Neural cell (in vitro differentiated cells): Measurements from ENCODE around the gene MEGF6. TPM values are rescaled to one million over a fixed set of nuclear protein-coding genes. Genes with fewer than 3 reads are reported as not detected.

Experiments
- H2AFZ ChIP-seq: fragments of 200-600, 300-800 bp; sonication (generic), shearing (Covaris generic); 2 replicates; pipeline ENCODE4 v1.6.0; 2014; ENCODE audit warnings: low read depth, mild to moderate bottlenecking, antibody characterized with exemption, low read length, moderate library complexity
- H3F3A ChIP-seq: fragments of 200-600 bp; shearing (Covaris generic); 2 replicates; pipeline ENCODE4 v1.6.1; 2016; ENCODE audit warnings: mild to moderate bottlenecking, moderate library complexity, mixed read lengths, antibody characterized with exemption, low read length; ENCODE audit not compliant: insufficient read depth, poor library complexity, severe bottlenecking
- H3K27ac ChIP-seq: fragments of 200-600, 300-800 bp; sonication (generic), shearing (Covaris generic); 2 replicates; pipeline ENCODE4 v1.5.1; 2014; ENCODE audit warnings: mild to moderate bottlenecking, low read length, moderate library complexity
- H3K27me3 ChIP-seq: fragments of 300-800, 200-600 bp; sonication (generic), shearing (Covaris generic); 2 replicates; pipeline ENCODE4 v1.6.0; 2014; ENCODE audit warnings: mild to moderate bottlenecking, low read depth, low read length, moderate library complexity; ENCODE audit not compliant: insufficient read depth
- H3K36me3 ChIP-seq: fragments of 300-800, 200-600 bp; sonication (generic), shearing (Covaris generic); 2 replicates; pipeline ENCODE4 v1.5.1; 2014; ENCODE audit warnings: mild to moderate bottlenecking, antibody characterized with exemption, low read length, moderate library complexity; ENCODE audit not compliant: insufficient read depth
- H3K4me2 ChIP-seq: fragments of 300-800, 200-600 bp; sonication (generic), shearing (Covaris generic); 2 replicates; pipeline ENCODE4 v1.6.0; 2014; ENCODE audit warnings: mild to moderate bottlenecking, low read length
- H3K4me3 ChIP-seq: fragments of 300-800, 200-600 bp; sonication (generic), shearing (Covaris generic); 2 replicates; pipeline ENCODE4 v1.5.1; 2014; ENCODE audit warnings: mild to moderate bottlenecking, low read length, moderate library complexity
- H3K79me2 ChIP-seq: fragments of 200-600 bp; shearing (Covaris generic); replicated peaks from 2 replicates; pipeline ENCODE4 v1.6.0; 2014; ENCODE audit warnings: mild to moderate bottlenecking, low read length, moderate library complexity; ENCODE audit not compliant: insufficient read depth
- H3K9ac ChIP-seq: fragments of 300-800, 200-600 bp; sonication (generic), shearing (Covaris generic); 2 replicates; pipeline ENCODE4 v1.6.1; 2016; ENCODE audit warnings: mild to moderate bottlenecking, low read length, mixed read lengths
- H3K9me2 ChIP-seq: fragments of 200-600 bp; shearing (Covaris generic); 2 replicates; pipeline ENCODE4 v1.6.1; 2016; ENCODE audit warnings: mild to moderate bottlenecking, low read length, mixed read lengths; ENCODE audit not compliant: insufficient read depth
- H3K9me3 ChIP-seq: fragments of 200-600, 300-800 bp; sonication (generic), shearing (Covaris generic); 2 replicates; pipeline ENCODE4 v1.6.1; 2016; ENCODE audit warnings: mild to moderate bottlenecking, mixed run types, low read length, moderate library complexity, mixed read lengths
- H4K20me1 ChIP-seq: fragments of 200-600 bp; shearing (Covaris generic); 2 replicates; pipeline ENCODE4 v1.6.1; 2016; ENCODE audit warnings: mild to moderate bottlenecking, mixed run types; ENCODE audit not compliant: insufficient read depth
- CTCF ChIP-seq: fragments of 450-650 bp; IDR thresholded peaks from 2 replicates; pipeline ENCODE4 v1.5.1; 2014; ENCODE audit warnings: antibody characterized with exemption, mild to moderate bottlenecking, moderate library complexity; ENCODE audit not compliant: poor library complexity, severe bottlenecking
- EP300 ChIP-seq: fragments of 450-650 bp; conservative IDR thresholded peaks from 2 replicates; pipeline ENCODE4 v1.6.1; 2014; ENCODE audit warnings: antibody characterized with exemption, mild to moderate bottlenecking, moderate library complexity; ENCODE audit not compliant: poor library complexity, severe bottlenecking
- EZH2 ChIP-seq: fragments of 200-600, 300-800 bp; shearing (Covaris generic), sonication (generic); IDR thresholded peaks from 2 replicates; pipeline ENCODE4 v1.6.1; 2014; ENCODE audit warnings: antibody characterized with exemption, low read length, borderline replicate concordance, mild to moderate bottlenecking; ENCODE audit not compliant: insufficient read depth, poor library complexity, severe bottlenecking
- MXI1 ChIP-seq: fragments of 450-650 bp; conservative IDR thresholded peaks from 2 replicates; pipeline ENCODE4 v1.6.1; 2014; ENCODE audit warnings: antibody characterized with exemption, mild to moderate bottlenecking; ENCODE audit not compliant: poor library complexity, severe bottlenecking
- POLR2AphosphoS5 ChIP-seq: IDR thresholded peaks from 2 replicates; pipeline ENCODE4 v1.6.1; 2012
- RAD21 ChIP-seq: fragments of 450-650 bp; conservative IDR thresholded peaks from 2 replicates; pipeline ENCODE4 v1.6.1; 2014; ENCODE audit warnings: antibody characterized with exemption, mild to moderate bottlenecking, moderate library complexity
- SMC3 ChIP-seq: fragments of 450-650 bp; conservative IDR thresholded peaks from 2 replicates; pipeline ENCODE4 v1.6.1; 2014; ENCODE audit warnings: antibody characterized with exemption, mild to moderate bottlenecking, moderate library complexity; ENCODE audit not compliant: poor library complexity
- TAF1 ChIP-seq: IDR thresholded peaks from 2 replicates; pipeline ENCODE4 v1.6.1; 2012; ENCODE audit warnings: low read depth
- polyA plus RNA-seq: library from polyadenylated mRNA; depleted of rRNA; stranded (reverse); fragments of >200 nt; gene quantifications from 2 replicates; pipeline ENCODE4 v1.2.3, GENCODE V29; 2014
- TF ChIP-seq, protein P1 (sequence below): IDR thresholded peaks from 2 replicates; pipeline ENCODE4 v1.6.1; 2012; ENCODE audit warnings: borderline replicate concordance

Gene MEGF6
- polyA plus RNA-seq, 1 donor from 2014 or later: 6.0 TPM

GRCh38 chr1:3450202-3450863 is 161.0 kb downstream of the MEGF6 start:
- no peaks in the 10 kb centered on the region for H3K9me2 ChIP-seq
- H3K4me2 ChIP-seq: no peak overlapping the region
- H2AFZ ChIP-seq: no peak overlapping the region
- H3K27ac ChIP-seq: no peak overlapping the region
- no peaks in the 10 kb centered on the region for H3F3A ChIP-seq
- peaks cover 5% of the 10 kb centered on the region for H3K27me3 ChIP-seq
- H3K79me2 ChIP-seq: no peaks in the 10 kb centered on the region
- H3K9ac ChIP-seq: no peak overlapping the region
- H4K20me1 ChIP-seq: no peaks in the 10 kb centered on the region
- H3K36me3 ChIP-seq: no peaks in the 10 kb centered on the region
- H3K4me3 ChIP-seq: no peak overlapping the region
- no peaks in the 10 kb centered on the region for H3K9me3 ChIP-seq
- TF ChIP-seq MXI1: no peak
- TF ChIP-seq EZH2: no peak
- TF ChIP-seq RAD21: no peak
- TF ChIP-seq TAF1: no peak
- TF ChIP-seq POLR2AphosphoS5: no peak
- no peak for TF ChIP-seq EP300
- TF ChIP-seq SMC3: no peak
- TF ChIP-seq CTCF: no peak
- TF ChIP-seq, protein P1, sequence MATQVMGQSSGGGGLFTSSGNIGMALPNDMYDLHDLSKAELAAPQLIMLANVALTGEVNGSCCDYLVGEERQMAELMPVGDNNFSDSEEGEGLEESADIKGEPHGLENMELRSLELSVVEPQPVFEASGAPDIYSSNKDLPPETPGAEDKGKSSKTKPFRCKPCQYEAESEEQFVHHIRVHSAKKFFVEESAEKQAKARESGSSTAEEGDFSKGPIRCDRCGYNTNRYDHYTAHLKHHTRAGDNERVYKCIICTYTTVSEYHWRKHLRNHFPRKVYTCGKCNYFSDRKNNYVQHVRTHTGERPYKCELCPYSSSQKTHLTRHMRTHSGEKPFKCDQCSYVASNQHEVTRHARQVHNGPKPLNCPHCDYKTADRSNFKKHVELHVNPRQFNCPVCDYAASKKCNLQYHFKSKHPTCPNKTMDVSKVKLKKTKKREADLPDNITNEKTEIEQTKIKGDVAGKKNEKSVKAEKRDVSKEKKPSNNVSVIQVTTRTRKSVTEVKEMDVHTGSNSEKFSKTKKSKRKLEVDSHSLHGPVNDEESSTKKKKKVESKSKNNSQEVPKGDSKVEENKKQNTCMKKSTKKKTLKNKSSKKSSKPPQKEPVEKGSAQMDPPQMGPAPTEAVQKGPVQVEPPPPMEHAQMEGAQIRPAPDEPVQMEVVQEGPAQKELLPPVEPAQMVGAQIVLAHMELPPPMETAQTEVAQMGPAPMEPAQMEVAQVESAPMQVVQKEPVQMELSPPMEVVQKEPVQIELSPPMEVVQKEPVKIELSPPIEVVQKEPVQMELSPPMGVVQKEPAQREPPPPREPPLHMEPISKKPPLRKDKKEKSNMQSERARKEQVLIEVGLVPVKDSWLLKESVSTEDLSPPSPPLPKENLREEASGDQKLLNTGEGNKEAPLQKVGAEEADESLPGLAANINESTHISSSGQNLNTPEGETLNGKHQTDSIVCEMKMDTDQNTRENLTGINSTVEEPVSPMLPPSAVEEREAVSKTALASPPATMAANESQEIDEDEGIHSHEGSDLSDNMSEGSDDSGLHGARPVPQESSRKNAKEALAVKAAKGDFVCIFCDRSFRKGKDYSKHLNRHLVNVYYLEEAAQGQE: no peak

DNA sequence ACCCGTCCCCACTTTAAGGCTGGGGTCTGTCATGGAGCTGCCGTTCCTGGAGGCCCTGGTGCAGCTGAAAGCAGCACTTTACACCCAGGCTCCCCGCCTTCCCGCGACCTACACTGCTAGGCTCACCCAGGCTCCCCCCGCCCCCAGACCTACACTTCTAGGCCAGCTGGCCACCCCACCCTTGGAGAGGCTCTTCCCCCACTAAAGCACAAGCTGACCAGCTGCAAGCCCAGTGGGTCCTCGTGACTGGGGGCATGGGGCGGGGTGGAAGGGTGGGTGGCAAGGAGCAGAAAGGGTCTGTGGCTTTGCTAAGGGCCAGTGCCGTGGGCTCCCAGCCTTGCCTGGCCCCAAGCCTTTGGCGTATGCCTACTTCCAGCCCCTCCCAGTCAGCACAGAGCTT is 166.6 kb downstream of the MEGF6 start:
- H3K79me2 ChIP-seq: no peaks in the 10 kb centered on the region
- no peak overlapping the region for H3K27ac ChIP-seq
- no peak overlapping the region for H3K9ac ChIP-seq
- H2AFZ ChIP-seq: no peak overlapping the region
- no peaks in the 10 kb centered on the region for H4K20me1 ChIP-seq
- no peak for TF ChIP-seq MXI1
- no peak for TF ChIP-seq POLR2AphosphoS5
- no peak for TF ChIP-seq RAD21
- no peaks in the 10 kb centered on the region for H3F3A ChIP-seq
- no peak overlapping the region for H3K4me2 ChIP-seq
- no peak overlapping the region for H3K4me3 ChIP-seq
- no peaks in the 10 kb centered on the region for H3K9me2 ChIP-seq
- no peaks in the 10 kb centered on the region for H3K9me3 ChIP-seq
- no peaks in the 10 kb centered on the region for H3K36me3 ChIP-seq
- no peaks in the 10 kb centered on the region for H3K27me3 ChIP-seq
